Measurements from ENCODE around the gene STK32C.

- no peak for TF ChIP-seq NR2C2 (IDR thresholded peaks at IDR 0.05; ENCODE audit: borderline replicate concordance, control insufficient read depth, insufficient read length, low read depth)
- no peak for TF ChIP-seq EGR1 (IDR thresholded peaks at IDR 0.05; ENCODE audit: borderline replicate concordance in 1 of 2, low read depth in 2 of 2, low read length in 2 of 2)
- TF ChIP-seq REST (IDR thresholded peaks at IDR 0.05; ENCODE audit: low read depth, low read length) = no peak
- no peak for TF ChIP-seq POLR2AphosphoS5 (IDR thresholded peaks at IDR 0.05; ENCODE audit: low read length)
- no peak for TF ChIP-seq TCF7 (IDR thresholded peaks at IDR 0.05; ENCODE audit: borderline replicate concordance)
- no peak for TF ChIP-seq CTCF (IDR thresholded peaks at IDR 0.05 in 2 of 3, conservative IDR thresholded peaks at IDR 0.05 in 1 of 3; ENCODE audit: control insufficient read depth in 2 of 3, extremely low read depth in 1 of 3, insufficient read depth in 1 of 3, low read depth in 3 of 3, low read length in 3 of 3)
- TF ChIP-seq EP300 (IDR thresholded peaks at IDR 0.05; ENCODE audit: borderline replicate concordance in 1 of 2, control insufficient read depth in 1 of 2, low read depth in 2 of 2, low read length in 2 of 2) = no peak
- no peak for TF ChIP-seq ZZZ3 (IDR thresholded peaks at IDR 0.05; ENCODE audit: control insufficient read depth, insufficient read length, low read depth)
- no peak for TF ChIP-seq RB1 (IDR thresholded peaks at IDR 0.05; ENCODE audit: borderline replicate concordance)
- TF ChIP-seq MAX (IDR thresholded peaks at IDR 0.05; ENCODE audit: low read depth, low read length) = no peak
- TF ChIP-seq SP1 (IDR thresholded peaks at IDR 0.05; ENCODE audit: low read depth, low read length) = no peak
These were observed 3.7 kb upstream of the STK32C start for GRCh38 chr10:132311338-132311939.

All from GM12878 (cell line).